ENCODE results near the gene SAMMSON. TPM values are rescaled to one million over a fixed set of nuclear protein-coding genes. Genes with fewer than 3 reads are reported as not detected.

The SAMMSON gene
- total and polyA plus RNA-seq, 4 donors: not detected

- Histone ChIP-seq H3K27me3 (ENCODE audit: control insufficient read depth in 4 of 4, insufficient read depth in 4 of 4, low read length in 3 of 4) (no peaks in the 10 kb centered on the region), H3K4me1 (ENCODE audit: control insufficient read depth in 4 of 4, insufficient read depth in 4 of 4, low read length in 3 of 4) (no peaks in the 10 kb centered on the region), H3K9ac (ENCODE audit: low read depth in 1 of 2, low read length in 2 of 2) (no peak overlapping the region), H3K9me3 (ENCODE audit: control insufficient read depth in 4 of 4, low read length in 3 of 4) (no peaks in the 10 kb centered on the region), H3K36me3 (ENCODE audit: control insufficient read depth in 4 of 4, insufficient read depth in 3 of 4, low read depth in 1 of 4, low read length in 3 of 4) (no peaks in the 10 kb centered on the region), H3K4me3 (ENCODE audit: low read depth in 1 of 3, low read length in 3 of 3) (no peak overlapping the region), H3K27ac (ENCODE audit: low read depth in 1 of 2, low read length in 2 of 2) (no peak overlapping the region)
- no peak for TF ChIP-seq JUND (IDR thresholded peaks at IDR 0.05)
- no peak for TF ChIP-seq HNF4G (IDR thresholded peaks at IDR 0.05)
- TF ChIP-seq HNF4A (conservative IDR thresholded peaks at IDR 0.05): no peak
- no peak for TF ChIP-seq GABPA (IDR thresholded peaks at IDR 0.05 in 1 of 2, conservative IDR thresholded peaks at IDR 0.05 in 1 of 2)
- no peak for TF ChIP-seq RAD21 (IDR thresholded peaks at IDR 0.05)
- TF ChIP-seq, protein P1, sequence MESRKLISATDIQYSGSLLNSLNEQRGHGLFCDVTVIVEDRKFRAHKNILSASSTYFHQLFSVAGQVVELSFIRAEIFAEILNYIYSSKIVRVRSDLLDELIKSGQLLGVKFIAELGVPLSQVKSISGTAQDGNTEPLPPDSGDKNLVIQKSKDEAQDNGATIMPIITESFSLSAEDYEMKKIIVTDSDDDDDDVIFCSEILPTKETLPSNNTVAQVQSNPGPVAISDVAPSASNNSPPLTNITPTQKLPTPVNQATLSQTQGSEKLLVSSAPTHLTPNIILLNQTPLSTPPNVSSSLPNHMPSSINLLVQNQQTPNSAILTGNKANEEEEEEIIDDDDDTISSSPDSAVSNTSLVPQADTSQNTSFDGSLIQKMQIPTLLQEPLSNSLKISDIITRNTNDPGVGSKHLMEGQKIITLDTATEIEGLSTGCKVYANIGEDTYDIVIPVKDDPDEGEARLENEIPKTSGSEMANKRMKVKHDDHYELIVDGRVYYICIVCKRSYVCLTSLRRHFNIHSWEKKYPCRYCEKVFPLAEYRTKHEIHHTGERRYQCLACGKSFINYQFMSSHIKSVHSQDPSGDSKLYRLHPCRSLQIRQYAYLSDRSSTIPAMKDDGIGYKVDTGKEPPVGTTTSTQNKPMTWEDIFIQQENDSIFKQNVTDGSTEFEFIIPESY (IDR thresholded peaks at IDR 0.05): no peak
- WGBS: 67% methylated on average over 2 of the region's 2 CpGs
- DNase-seq (ENCODE audit: low spot score): no peak
These were observed 86.8 kb downstream of the SAMMSON start for GRCh38 chr3:70086336-70086735.

DNA sequence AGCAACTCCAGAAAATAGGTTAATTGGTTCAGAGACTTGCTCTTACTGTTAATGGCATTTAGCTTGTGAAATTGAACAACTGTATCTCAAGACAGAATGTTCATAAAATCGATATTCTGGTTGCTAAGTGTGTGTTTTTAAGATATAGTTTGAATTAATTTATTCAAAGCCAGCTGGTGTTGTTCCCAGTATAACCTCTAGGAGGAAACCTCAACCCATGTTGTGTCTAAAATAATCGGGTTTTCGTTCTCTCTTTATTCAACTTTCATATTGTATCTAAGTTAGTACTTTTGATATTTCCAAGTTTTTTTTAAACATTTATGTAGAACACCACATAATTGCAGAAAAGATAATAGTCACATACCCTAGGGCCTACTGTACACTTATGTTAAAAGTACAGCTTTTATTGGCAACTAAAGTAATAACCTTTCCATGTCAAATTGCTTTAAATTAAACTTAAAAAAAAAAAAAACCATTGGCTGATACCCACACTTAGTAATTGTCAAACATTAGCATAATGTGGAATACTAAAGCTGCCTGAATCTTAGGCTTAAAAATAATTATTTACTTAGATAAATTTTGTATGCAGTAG, 90.9 kb downstream of the SAMMSON start:
- H3K27ac ChIP-seq (ENCODE audit: low read depth in 1 of 2, low read length in 2 of 2): no peak overlapping the region
- H3K4me3 ChIP-seq (ENCODE audit: low read depth in 1 of 3, low read length in 3 of 3): no peak overlapping the region
- DNase-seq (ENCODE audit: low spot score): no peak
- H3K9ac ChIP-seq (ENCODE audit: low read depth in 1 of 2, low read length in 2 of 2): no peak overlapping the region
- no peaks in the 10 kb centered on the region for H3K36me3 ChIP-seq (ENCODE audit: control insufficient read depth in 4 of 4, insufficient read depth in 3 of 4, low read depth in 1 of 4, low read length in 3 of 4)
- H3K27me3 ChIP-seq (ENCODE audit: control insufficient read depth in 4 of 4, insufficient read depth in 4 of 4, low read length in 3 of 4): no peaks in the 10 kb centered on the region
- TF ChIP-seq RAD21 (IDR thresholded peaks at IDR 0.05) (peak; percentile 79 to 82), TAF1 (conservative IDR thresholded peaks at IDR 0.05) (no peak)
- TF ChIP-seq, protein P2, sequence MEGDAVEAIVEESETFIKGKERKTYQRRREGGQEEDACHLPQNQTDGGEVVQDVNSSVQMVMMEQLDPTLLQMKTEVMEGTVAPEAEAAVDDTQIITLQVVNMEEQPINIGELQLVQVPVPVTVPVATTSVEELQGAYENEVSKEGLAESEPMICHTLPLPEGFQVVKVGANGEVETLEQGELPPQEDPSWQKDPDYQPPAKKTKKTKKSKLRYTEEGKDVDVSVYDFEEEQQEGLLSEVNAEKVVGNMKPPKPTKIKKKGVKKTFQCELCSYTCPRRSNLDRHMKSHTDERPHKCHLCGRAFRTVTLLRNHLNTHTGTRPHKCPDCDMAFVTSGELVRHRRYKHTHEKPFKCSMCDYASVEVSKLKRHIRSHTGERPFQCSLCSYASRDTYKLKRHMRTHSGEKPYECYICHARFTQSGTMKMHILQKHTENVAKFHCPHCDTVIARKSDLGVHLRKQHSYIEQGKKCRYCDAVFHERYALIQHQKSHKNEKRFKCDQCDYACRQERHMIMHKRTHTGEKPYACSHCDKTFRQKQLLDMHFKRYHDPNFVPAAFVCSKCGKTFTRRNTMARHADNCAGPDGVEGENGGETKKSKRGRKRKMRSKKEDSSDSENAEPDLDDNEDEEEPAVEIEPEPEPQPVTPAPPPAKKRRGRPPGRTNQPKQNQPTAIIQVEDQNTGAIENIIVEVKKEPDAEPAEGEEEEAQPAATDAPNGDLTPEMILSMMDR (IDR thresholded peaks at IDR 0.05; ENCODE audit: low read depth, low read length, missing input control): peak; percentile 79
- WGBS: 8% methylated on average over 3 of the region's 3 CpGs
- H3K4me1 ChIP-seq (ENCODE audit: control insufficient read depth in 4 of 4, insufficient read depth in 4 of 4, low read length in 3 of 4): no peaks in the 10 kb centered on the region
- no peaks in the 10 kb centered on the region for H3K9me3 ChIP-seq (ENCODE audit: control insufficient read depth in 4 of 4, low read length in 3 of 4)

DNA sequence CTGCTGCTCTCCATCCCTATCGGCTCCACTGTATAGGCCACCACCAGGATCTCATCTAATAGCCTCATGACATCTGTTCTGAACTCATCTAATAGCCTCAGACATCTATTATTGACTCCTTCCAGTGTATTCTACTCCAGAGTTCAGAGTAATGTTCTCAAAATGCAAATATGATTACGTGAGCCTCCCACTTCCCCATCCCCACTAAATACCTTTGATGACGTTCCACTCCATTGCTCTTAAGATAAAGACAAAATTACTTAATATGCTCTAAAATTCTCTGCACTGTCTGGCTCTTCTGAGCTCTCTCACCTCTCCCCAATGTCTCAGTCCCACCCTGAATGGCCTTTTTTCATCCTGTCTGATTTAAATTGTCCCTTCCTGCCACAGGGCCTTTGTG, 94.7 kb downstream of the SAMMSON start:
- H3K27me3 ChIP-seq (ENCODE audit: control insufficient read depth in 4 of 4, insufficient read depth in 4 of 4, low read length in 3 of 4): no peaks in the 10 kb centered on the region
- H3K9me3 ChIP-seq (ENCODE audit: control insufficient read depth in 4 of 4, low read length in 3 of 4): no peaks in the 10 kb centered on the region
- H3K27ac ChIP-seq (ENCODE audit: low read depth in 1 of 2, low read length in 2 of 2): no peak overlapping the region
- no peaks in the 10 kb centered on the region for H3K36me3 ChIP-seq (ENCODE audit: control insufficient read depth in 4 of 4, insufficient read depth in 3 of 4, low read depth in 1 of 4, low read length in 3 of 4)
- 84% methylated on average over 3 of the region's 3 CpGs for WGBS
- DNase-seq (ENCODE audit: low spot score): no peak
- TF ChIP-seq, protein P3, sequence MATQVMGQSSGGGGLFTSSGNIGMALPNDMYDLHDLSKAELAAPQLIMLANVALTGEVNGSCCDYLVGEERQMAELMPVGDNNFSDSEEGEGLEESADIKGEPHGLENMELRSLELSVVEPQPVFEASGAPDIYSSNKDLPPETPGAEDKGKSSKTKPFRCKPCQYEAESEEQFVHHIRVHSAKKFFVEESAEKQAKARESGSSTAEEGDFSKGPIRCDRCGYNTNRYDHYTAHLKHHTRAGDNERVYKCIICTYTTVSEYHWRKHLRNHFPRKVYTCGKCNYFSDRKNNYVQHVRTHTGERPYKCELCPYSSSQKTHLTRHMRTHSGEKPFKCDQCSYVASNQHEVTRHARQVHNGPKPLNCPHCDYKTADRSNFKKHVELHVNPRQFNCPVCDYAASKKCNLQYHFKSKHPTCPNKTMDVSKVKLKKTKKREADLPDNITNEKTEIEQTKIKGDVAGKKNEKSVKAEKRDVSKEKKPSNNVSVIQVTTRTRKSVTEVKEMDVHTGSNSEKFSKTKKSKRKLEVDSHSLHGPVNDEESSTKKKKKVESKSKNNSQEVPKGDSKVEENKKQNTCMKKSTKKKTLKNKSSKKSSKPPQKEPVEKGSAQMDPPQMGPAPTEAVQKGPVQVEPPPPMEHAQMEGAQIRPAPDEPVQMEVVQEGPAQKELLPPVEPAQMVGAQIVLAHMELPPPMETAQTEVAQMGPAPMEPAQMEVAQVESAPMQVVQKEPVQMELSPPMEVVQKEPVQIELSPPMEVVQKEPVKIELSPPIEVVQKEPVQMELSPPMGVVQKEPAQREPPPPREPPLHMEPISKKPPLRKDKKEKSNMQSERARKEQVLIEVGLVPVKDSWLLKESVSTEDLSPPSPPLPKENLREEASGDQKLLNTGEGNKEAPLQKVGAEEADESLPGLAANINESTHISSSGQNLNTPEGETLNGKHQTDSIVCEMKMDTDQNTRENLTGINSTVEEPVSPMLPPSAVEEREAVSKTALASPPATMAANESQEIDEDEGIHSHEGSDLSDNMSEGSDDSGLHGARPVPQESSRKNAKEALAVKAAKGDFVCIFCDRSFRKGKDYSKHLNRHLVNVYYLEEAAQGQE (IDR thresholded peaks at IDR 0.05): no peak
- TF ChIP-seq, protein P1 (IDR thresholded peaks at IDR 0.05): no peak
- no peak for TF ChIP-seq YY1 (IDR thresholded peaks at IDR 0.05)
- TF ChIP-seq FOXA1 (IDR thresholded peaks at IDR 0.05): no peak
- no peak for TF ChIP-seq RXRA (IDR thresholded peaks at IDR 0.05)
- H3K4me1 ChIP-seq (ENCODE audit: control insufficient read depth in 4 of 4, insufficient read depth in 4 of 4, low read length in 3 of 4): no peaks in the 10 kb centered on the region
- H3K4me3 ChIP-seq (ENCODE audit: low read depth in 1 of 3, low read length in 3 of 3): no peak overlapping the region
- H3K9ac ChIP-seq (ENCODE audit: low read depth in 1 of 2, low read length in 2 of 2): no peak overlapping the region

Data from liver (tissue), 9 donors.